HepG2 (cell line): ENCODE results near the gene RRAS2. TPM values are rescaled to one million over a fixed set of nuclear protein-coding genes. Genes with fewer than 3 reads are reported as not detected.

Experiments
- ARID3A ChIP-seq: IDR thresholded peaks from 2 replicates; pipeline ENCODE4 v1.6.1; 2012; ENCODE audit warnings: low read depth, low read length, improper control_type of control experiment
- KLF9 ChIP-seq: IDR thresholded peaks from 2 replicates; pipeline ENCODE4 v1.6.1; 2016; ENCODE audit warnings: low read depth
- MIER2 ChIP-seq: IDR thresholded peaks from 2 replicates; pipeline ENCODE4 v1.6.1; 2016; ENCODE audit warnings: missing biosample characterization, missing genetic modification reagents
- RFX3 ChIP-seq: IDR thresholded peaks from 2 replicates; pipeline ENCODE4 v1.6.1; 2016; ENCODE audit warnings: missing biosample characterization, missing genetic modification reagents
- ZBTB39 ChIP-seq: sonication (generic); formaldehyde crosslinking; IDR thresholded peaks from 2 replicates; pipeline ENCODE4 v1.5.0; 2020; ENCODE audit warnings: missing genetic modification reagents
- ZNF230 ChIP-seq: sonication (generic); formaldehyde crosslinking; IDR thresholded peaks from 2 replicates; pipeline ENCODE4 v1.4.0; 2020; ENCODE audit warnings: mild to moderate bottlenecking, missing genetic modification reagents
- ZNF407 ChIP-seq: sonication (generic); formaldehyde crosslinking; IDR thresholded peaks from one replicate; pipeline ENCODE4 v1.5.1; 2020; ENCODE audit warnings: mild to moderate bottlenecking, missing genetic modification reagents; ENCODE audit errors: not compliant biosample characterization
- ZNF629 ChIP-seq: sonication (generic); formaldehyde crosslinking; conservative IDR thresholded peaks from 2 replicates; pipeline ENCODE4 v1.5.0; 2020; ENCODE audit warnings: missing genetic modification reagents
- ZNF784 ChIP-seq: sonication (generic); formaldehyde crosslinking; IDR thresholded peaks from 2 replicates; pipeline ENCODE4 v1.5.1; 2020; ENCODE audit warnings: missing genetic modification reagents, mild to moderate bottlenecking, borderline replicate concordance
- polyA plus RNA-seq, 8 experiments: library from polyadenylated mRNA; depleted of rRNA in 3 of 8; stranded (reverse) in 7 of 8; unstranded in 1 of 8; fragments of >200 nt; fragmentation: Illumina TruSeq in 4 of 8; extraction: Trizol in 4 of 8; gene quantifications; 2 replicates each; pipeline versions ENCODE4 v1.2.1 to v1.2.3, GENCODE V29; 2011 to 2016; ENCODE audit warnings: low read depth in 4 of 8, missing spikeins in 1 of 8, mixed read lengths in 1 of 8; ENCODE audit not compliant: insufficient read depth in 1 of 8
- total RNA-seq, 5 experiments: library from RNA; depleted of rRNA; stranded (reverse); fragments of >200 nt; fragmentation: Illumina TruSeq; extraction: Trizol; gene quantifications; 2 replicates each; pipeline ENCODE4 v1.2.3, GENCODE V29; 2016; ENCODE audit warnings: low read depth in 1 of 5

Gene RRAS2
- total and polyA plus RNA-seq, 2 of the 13 experiments (the other 11 are each of a cell fraction or from before 2014, with no cell fraction given), result 19.0 to 44.1 TPM

- TF ChIP-seq ZNF784 (CRISPR knock-in tag) (no peak), ZBTB39 (CRISPR knock-in tag) (no peak), ZNF407 (CRISPR knock-in tag) (no peak), KLF9 (CRISPR knock-in tag) (no peak), MIER2 (no peak), ZNF230 (CRISPR knock-in tag) (no peak), ZNF629 (no peak), ARID3A (no peak), RFX3 (CRISPR knock-in tag) (no peak)
- TF ChIP-seq, all 625 proteins: peak for 0
These were observed 10.6 kb upstream of the RRAS2 start (continued) for GRCh38 chr11:14369598-14369997.
